ENCODE measurements around the gene ALLC. TPM values are rescaled to one million over a fixed set of nuclear protein-coding genes. Genes with fewer than 3 reads are reported as not detected.
A peak's percentile ranks its signal among the peaks of the same experiment; 100 is the strongest.

Gene ALLC
- total and polyA plus RNA-seq, 4 donors = 0.09 to 1.4 (median 0.74) TPM

- 88% methylated on average over 10 of the region's 10 CpGs for WGBS
- Histone ChIP-seq H3K27ac (ENCODE audit: low read depth in 1 of 2, low read length in 2 of 2) (peak overlapping the region in 1 of 2 donors; percentile 16), H3K9me3 (ENCODE audit: control insufficient read depth in 4 of 4, low read length in 3 of 4) (no peaks in the 10 kb centered on the region), H3K27me3 (ENCODE audit: control insufficient read depth in 4 of 4, insufficient read depth in 4 of 4, low read length in 3 of 4) (no peaks in the 10 kb centered on the region), H3K36me3 (ENCODE audit: control insufficient read depth in 4 of 4, insufficient read depth in 3 of 4, low read depth in 1 of 4, low read length in 3 of 4) (no peaks in the 10 kb centered on the region), H3K4me1 (ENCODE audit: control insufficient read depth in 4 of 4, insufficient read depth in 4 of 4, low read length in 3 of 4) (no peaks in the 10 kb centered on the region), H3K4me3 (ENCODE audit: low read depth in 1 of 3, low read length in 3 of 3) (no peak overlapping the region), H3K9ac (ENCODE audit: low read depth in 1 of 2, low read length in 2 of 2) (no peak overlapping the region)
- peak; percentile 21 for DNase-seq (ENCODE audit: low spot score)
- TF ChIP-seq, protein P1, sequence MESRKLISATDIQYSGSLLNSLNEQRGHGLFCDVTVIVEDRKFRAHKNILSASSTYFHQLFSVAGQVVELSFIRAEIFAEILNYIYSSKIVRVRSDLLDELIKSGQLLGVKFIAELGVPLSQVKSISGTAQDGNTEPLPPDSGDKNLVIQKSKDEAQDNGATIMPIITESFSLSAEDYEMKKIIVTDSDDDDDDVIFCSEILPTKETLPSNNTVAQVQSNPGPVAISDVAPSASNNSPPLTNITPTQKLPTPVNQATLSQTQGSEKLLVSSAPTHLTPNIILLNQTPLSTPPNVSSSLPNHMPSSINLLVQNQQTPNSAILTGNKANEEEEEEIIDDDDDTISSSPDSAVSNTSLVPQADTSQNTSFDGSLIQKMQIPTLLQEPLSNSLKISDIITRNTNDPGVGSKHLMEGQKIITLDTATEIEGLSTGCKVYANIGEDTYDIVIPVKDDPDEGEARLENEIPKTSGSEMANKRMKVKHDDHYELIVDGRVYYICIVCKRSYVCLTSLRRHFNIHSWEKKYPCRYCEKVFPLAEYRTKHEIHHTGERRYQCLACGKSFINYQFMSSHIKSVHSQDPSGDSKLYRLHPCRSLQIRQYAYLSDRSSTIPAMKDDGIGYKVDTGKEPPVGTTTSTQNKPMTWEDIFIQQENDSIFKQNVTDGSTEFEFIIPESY (IDR thresholded peaks at IDR 0.05) = no peak
- TF ChIP-seq YY1 (IDR thresholded peaks at IDR 0.05) (no peak), RAD21 (IDR thresholded peaks at IDR 0.05) (no peak), EGR1 (IDR thresholded peaks at IDR 0.05; ENCODE audit: low read depth in 2 of 2) (no peak), FOXA1 (IDR thresholded peaks at IDR 0.05) (no peak), NR2F2 (IDR thresholded peaks at IDR 0.05) (no peak), HNF4A (conservative IDR thresholded peaks at IDR 0.05) (no peak), TAF1 (conservative IDR thresholded peaks at IDR 0.05) (no peak), FOXA2 (IDR thresholded peaks at IDR 0.05) (no peak), HNF4G (IDR thresholded peaks at IDR 0.05) (no peak), JUND (IDR thresholded peaks at IDR 0.05) (no peak), RXRA (IDR thresholded peaks at IDR 0.05) (no peak), ATF3 (IDR thresholded peaks at IDR 0.05) (no peak), GABPA (IDR thresholded peaks at IDR 0.05 in 1 of 2, conservative IDR thresholded peaks at IDR 0.05 in 1 of 2) (no peak)
- TF ChIP-seq, protein P2, sequence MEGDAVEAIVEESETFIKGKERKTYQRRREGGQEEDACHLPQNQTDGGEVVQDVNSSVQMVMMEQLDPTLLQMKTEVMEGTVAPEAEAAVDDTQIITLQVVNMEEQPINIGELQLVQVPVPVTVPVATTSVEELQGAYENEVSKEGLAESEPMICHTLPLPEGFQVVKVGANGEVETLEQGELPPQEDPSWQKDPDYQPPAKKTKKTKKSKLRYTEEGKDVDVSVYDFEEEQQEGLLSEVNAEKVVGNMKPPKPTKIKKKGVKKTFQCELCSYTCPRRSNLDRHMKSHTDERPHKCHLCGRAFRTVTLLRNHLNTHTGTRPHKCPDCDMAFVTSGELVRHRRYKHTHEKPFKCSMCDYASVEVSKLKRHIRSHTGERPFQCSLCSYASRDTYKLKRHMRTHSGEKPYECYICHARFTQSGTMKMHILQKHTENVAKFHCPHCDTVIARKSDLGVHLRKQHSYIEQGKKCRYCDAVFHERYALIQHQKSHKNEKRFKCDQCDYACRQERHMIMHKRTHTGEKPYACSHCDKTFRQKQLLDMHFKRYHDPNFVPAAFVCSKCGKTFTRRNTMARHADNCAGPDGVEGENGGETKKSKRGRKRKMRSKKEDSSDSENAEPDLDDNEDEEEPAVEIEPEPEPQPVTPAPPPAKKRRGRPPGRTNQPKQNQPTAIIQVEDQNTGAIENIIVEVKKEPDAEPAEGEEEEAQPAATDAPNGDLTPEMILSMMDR (IDR thresholded peaks at IDR 0.05; ENCODE audit: low read depth, low read length, missing input control) = no peak
- TF ChIP-seq, protein P3, sequence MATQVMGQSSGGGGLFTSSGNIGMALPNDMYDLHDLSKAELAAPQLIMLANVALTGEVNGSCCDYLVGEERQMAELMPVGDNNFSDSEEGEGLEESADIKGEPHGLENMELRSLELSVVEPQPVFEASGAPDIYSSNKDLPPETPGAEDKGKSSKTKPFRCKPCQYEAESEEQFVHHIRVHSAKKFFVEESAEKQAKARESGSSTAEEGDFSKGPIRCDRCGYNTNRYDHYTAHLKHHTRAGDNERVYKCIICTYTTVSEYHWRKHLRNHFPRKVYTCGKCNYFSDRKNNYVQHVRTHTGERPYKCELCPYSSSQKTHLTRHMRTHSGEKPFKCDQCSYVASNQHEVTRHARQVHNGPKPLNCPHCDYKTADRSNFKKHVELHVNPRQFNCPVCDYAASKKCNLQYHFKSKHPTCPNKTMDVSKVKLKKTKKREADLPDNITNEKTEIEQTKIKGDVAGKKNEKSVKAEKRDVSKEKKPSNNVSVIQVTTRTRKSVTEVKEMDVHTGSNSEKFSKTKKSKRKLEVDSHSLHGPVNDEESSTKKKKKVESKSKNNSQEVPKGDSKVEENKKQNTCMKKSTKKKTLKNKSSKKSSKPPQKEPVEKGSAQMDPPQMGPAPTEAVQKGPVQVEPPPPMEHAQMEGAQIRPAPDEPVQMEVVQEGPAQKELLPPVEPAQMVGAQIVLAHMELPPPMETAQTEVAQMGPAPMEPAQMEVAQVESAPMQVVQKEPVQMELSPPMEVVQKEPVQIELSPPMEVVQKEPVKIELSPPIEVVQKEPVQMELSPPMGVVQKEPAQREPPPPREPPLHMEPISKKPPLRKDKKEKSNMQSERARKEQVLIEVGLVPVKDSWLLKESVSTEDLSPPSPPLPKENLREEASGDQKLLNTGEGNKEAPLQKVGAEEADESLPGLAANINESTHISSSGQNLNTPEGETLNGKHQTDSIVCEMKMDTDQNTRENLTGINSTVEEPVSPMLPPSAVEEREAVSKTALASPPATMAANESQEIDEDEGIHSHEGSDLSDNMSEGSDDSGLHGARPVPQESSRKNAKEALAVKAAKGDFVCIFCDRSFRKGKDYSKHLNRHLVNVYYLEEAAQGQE (IDR thresholded peaks at IDR 0.05) = no peak
Observed at GRCh38 chr2:3628241-3628679, 29.7 kb upstream of the ALLC start.

- H3K36me3 ChIP-seq (ENCODE audit: control insufficient read depth in 4 of 4, insufficient read depth in 3 of 4, low read depth in 1 of 4, low read length in 3 of 4) = no peaks in the 10 kb centered on the region
- no peaks in the 10 kb centered on the region for H3K9me3 ChIP-seq (ENCODE audit: control insufficient read depth in 4 of 4, low read length in 3 of 4)
- TF ChIP-seq, protein P3 (IDR thresholded peaks at IDR 0.05) = no peak
- TF ChIP-seq YY1 (IDR thresholded peaks at IDR 0.05) = no peak
- TF ChIP-seq FOXA2 (IDR thresholded peaks at IDR 0.05) = no peak
- TF ChIP-seq HNF4A (conservative IDR thresholded peaks at IDR 0.05) = no peak
- TF ChIP-seq RXRA (IDR thresholded peaks at IDR 0.05) = no peak
- TF ChIP-seq JUND (IDR thresholded peaks at IDR 0.05) = no peak
- no peak overlapping the region for H3K4me3 ChIP-seq (ENCODE audit: low read depth in 1 of 3, low read length in 3 of 3)
- 63% methylated on average over 12 of the region's 12 CpGs for WGBS
- no peaks in the 10 kb centered on the region for H3K4me1 ChIP-seq (ENCODE audit: control insufficient read depth in 4 of 4, insufficient read depth in 4 of 4, low read length in 3 of 4)
- no peak overlapping the region for H3K27ac ChIP-seq (ENCODE audit: low read depth in 1 of 2, low read length in 2 of 2)
- H3K9ac ChIP-seq (ENCODE audit: low read depth in 1 of 2, low read length in 2 of 2) = no peak overlapping the region
- DNase-seq (ENCODE audit: low spot score) = peak; percentile 28
- H3K27me3 ChIP-seq (ENCODE audit: control insufficient read depth in 4 of 4, insufficient read depth in 4 of 4, low read length in 3 of 4) = no peaks in the 10 kb centered on the region
Observed at GRCh38 chr2:3628800-3629199, 29.2 kb upstream of the ALLC start.

Data from liver (tissue), 9 donors.